ENCODE results near the gene ARHGAP26. TPM values are rescaled to one million over a fixed set of nuclear protein-coding genes. Genes with fewer than 3 reads are reported as not detected.

The ARHGAP26 gene
- total and polyA plus RNA-seq, 4 donors = 1.8 to 16.7 (median 4.1) TPM

DNA sequence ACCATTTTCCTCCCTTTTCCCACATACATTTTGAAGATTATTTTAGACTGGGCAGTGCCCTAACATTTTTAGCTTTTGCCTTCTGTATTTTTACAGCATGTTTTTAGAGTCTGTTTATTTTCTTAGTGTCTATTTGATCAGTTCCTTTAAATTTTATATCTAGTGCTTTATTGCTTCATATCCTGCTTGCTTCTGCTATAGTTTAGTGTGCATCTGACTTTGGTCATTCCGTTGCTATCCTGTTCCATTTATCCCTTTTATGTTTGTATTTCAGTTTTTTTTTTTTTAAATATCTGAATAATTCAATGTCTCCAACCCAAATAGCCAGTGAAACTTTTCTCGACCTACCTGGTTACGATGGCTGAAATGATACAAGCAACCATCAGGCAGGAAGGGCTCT, 203.8 kb downstream of the ARHGAP26 start (continued):
- no peak for TF ChIP-seq FOXA2 (IDR thresholded peaks at IDR 0.05)

- Histone ChIP-seq H3K4me3 (ENCODE audit: low read depth in 1 of 3, low read length in 3 of 3) (no peak overlapping the region), H3K36me3 (ENCODE audit: control insufficient read depth in 4 of 4, insufficient read depth in 3 of 4, low read depth in 1 of 4, low read length in 3 of 4) (no peaks in the 10 kb centered on the region), H3K4me1 (ENCODE audit: control insufficient read depth in 4 of 4, insufficient read depth in 4 of 4, low read length in 3 of 4) (no peaks in the 10 kb centered on the region), H3K27me3 (ENCODE audit: control insufficient read depth in 4 of 4, insufficient read depth in 4 of 4, low read length in 3 of 4) (no peaks in the 10 kb centered on the region), H3K9me3 (ENCODE audit: control insufficient read depth in 4 of 4, low read length in 3 of 4) (no peaks in the 10 kb centered on the region), H3K27ac (ENCODE audit: low read depth in 1 of 2, low read length in 2 of 2) (no peak overlapping the region), H3K9ac (ENCODE audit: low read depth in 1 of 2, low read length in 2 of 2) (no peak overlapping the region)
- 76% methylated on average over 4 of the region's 4 CpGs for WGBS
- TF ChIP-seq, protein P1, sequence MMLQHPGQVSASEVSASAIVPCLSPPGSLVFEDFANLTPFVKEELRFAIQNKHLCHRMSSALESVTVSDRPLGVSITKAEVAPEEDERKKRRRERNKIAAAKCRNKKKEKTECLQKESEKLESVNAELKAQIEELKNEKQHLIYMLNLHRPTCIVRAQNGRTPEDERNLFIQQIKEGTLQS (IDR thresholded peaks at IDR 0.05) = no peak
- TF ChIP-seq RXRA (IDR thresholded peaks at IDR 0.05) (no peak), GABPA (IDR thresholded peaks at IDR 0.05 in 1 of 2, conservative IDR thresholded peaks at IDR 0.05 in 1 of 2) (no peak), HNF4G (IDR thresholded peaks at IDR 0.05) (no peak), MAX (IDR thresholded peaks at IDR 0.05) (no peak), NR2F2 (IDR thresholded peaks at IDR 0.05) (no peak), FOXA2 (IDR thresholded peaks at IDR 0.05) (no peak), RAD21 (IDR thresholded peaks at IDR 0.05) (no peak), EGR1 (IDR thresholded peaks at IDR 0.05; ENCODE audit: low read depth in 2 of 2) (no peak), TAF1 (conservative IDR thresholded peaks at IDR 0.05) (no peak), JUND (IDR thresholded peaks at IDR 0.05) (no peak), SP1 (IDR thresholded peaks at IDR 0.05) (no peak), YY1 (IDR thresholded peaks at IDR 0.05) (no peak), FOXA1 (IDR thresholded peaks at IDR 0.05) (no peak), CTCF (IDR thresholded peaks at IDR 0.05; ENCODE audit: low read depth, low read length, missing input control) (no peak)
- TF ChIP-seq, protein P2, sequence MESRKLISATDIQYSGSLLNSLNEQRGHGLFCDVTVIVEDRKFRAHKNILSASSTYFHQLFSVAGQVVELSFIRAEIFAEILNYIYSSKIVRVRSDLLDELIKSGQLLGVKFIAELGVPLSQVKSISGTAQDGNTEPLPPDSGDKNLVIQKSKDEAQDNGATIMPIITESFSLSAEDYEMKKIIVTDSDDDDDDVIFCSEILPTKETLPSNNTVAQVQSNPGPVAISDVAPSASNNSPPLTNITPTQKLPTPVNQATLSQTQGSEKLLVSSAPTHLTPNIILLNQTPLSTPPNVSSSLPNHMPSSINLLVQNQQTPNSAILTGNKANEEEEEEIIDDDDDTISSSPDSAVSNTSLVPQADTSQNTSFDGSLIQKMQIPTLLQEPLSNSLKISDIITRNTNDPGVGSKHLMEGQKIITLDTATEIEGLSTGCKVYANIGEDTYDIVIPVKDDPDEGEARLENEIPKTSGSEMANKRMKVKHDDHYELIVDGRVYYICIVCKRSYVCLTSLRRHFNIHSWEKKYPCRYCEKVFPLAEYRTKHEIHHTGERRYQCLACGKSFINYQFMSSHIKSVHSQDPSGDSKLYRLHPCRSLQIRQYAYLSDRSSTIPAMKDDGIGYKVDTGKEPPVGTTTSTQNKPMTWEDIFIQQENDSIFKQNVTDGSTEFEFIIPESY (IDR thresholded peaks at IDR 0.05) = no peak
- TF ChIP-seq, protein P3, sequence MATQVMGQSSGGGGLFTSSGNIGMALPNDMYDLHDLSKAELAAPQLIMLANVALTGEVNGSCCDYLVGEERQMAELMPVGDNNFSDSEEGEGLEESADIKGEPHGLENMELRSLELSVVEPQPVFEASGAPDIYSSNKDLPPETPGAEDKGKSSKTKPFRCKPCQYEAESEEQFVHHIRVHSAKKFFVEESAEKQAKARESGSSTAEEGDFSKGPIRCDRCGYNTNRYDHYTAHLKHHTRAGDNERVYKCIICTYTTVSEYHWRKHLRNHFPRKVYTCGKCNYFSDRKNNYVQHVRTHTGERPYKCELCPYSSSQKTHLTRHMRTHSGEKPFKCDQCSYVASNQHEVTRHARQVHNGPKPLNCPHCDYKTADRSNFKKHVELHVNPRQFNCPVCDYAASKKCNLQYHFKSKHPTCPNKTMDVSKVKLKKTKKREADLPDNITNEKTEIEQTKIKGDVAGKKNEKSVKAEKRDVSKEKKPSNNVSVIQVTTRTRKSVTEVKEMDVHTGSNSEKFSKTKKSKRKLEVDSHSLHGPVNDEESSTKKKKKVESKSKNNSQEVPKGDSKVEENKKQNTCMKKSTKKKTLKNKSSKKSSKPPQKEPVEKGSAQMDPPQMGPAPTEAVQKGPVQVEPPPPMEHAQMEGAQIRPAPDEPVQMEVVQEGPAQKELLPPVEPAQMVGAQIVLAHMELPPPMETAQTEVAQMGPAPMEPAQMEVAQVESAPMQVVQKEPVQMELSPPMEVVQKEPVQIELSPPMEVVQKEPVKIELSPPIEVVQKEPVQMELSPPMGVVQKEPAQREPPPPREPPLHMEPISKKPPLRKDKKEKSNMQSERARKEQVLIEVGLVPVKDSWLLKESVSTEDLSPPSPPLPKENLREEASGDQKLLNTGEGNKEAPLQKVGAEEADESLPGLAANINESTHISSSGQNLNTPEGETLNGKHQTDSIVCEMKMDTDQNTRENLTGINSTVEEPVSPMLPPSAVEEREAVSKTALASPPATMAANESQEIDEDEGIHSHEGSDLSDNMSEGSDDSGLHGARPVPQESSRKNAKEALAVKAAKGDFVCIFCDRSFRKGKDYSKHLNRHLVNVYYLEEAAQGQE (IDR thresholded peaks at IDR 0.05) = no peak
- no peak for DNase-seq (ENCODE audit: low spot score)
These were observed 204.2 kb downstream of the ARHGAP26 start for GRCh38 chr5:142974409-142974808.

Data from liver (tissue), 9 donors.